Thyroid gland (tissue), 4 donors: Measurements from ENCODE around the gene CHST14.

Experiments
- POLR2A ChIP-seq, 2 donors: fragments of 450-650 bp; IDR thresholded peaks; one replicate each; pipeline ENCODE4 v1.6.1; 2017; ENCODE audit warnings: antibody characterized with exemption in 2 of 2, mild to moderate bottlenecking in 2 of 2, moderate library complexity in 1 of 2
- TF ChIP-seq, protein P1 (sequence below), 6 experiments: fragments of 200-600 bp in 3 of 6; fragments of 450-650 bp in 3 of 6; sonication (generic) in 3 of 6; IDR thresholded peaks; one replicate each; pipeline ENCODE4 v1.5.1; 2016 to 2019; ENCODE audit warnings: antibody characterized with exemption in 6 of 6, mild to moderate bottlenecking in 2 of 6, inconsistent platforms in 1 of 6, moderate library complexity in 1 of 6

DNA sequence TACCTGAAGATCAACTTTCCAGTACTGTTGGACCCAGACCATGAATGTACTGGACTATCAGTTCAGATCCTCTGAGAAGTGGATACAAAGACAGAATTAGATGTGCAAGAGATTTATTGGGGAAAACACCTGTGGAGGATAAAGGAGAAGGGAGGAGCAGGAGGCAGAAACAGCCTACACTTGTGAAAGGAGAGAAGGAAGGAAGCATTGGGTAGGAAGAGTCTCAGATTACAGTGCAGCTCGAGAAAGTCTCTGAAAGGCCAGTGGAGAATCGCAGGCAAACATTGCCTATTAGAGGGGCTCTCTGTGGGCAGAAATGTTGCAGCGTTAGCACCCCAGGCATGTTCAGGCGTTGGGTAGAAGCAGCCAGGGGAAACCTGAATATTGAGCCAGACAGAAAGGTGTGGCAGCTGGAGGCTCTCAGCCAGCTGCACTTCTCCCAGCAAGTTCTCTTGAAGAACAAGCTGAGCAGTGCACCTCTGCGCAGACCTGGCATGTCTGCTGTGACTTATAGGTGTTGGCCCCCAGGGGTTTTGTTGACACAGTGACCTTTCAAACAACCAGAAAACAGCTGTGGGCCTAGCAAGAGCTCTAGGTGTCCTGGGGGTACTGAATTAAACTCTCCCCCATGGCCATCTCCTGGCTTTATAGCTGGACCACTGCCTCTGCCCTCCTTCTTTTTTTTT is 7.0 kb downstream of the CHST14 start:
- no peak for TF ChIP-seq POLR2A (IDR thresholded peaks at IDR 0.05)
- TF ChIP-seq, protein P1, sequence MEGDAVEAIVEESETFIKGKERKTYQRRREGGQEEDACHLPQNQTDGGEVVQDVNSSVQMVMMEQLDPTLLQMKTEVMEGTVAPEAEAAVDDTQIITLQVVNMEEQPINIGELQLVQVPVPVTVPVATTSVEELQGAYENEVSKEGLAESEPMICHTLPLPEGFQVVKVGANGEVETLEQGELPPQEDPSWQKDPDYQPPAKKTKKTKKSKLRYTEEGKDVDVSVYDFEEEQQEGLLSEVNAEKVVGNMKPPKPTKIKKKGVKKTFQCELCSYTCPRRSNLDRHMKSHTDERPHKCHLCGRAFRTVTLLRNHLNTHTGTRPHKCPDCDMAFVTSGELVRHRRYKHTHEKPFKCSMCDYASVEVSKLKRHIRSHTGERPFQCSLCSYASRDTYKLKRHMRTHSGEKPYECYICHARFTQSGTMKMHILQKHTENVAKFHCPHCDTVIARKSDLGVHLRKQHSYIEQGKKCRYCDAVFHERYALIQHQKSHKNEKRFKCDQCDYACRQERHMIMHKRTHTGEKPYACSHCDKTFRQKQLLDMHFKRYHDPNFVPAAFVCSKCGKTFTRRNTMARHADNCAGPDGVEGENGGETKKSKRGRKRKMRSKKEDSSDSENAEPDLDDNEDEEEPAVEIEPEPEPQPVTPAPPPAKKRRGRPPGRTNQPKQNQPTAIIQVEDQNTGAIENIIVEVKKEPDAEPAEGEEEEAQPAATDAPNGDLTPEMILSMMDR (IDR thresholded peaks at IDR 0.05) = no peak
